LNCaP clone FGC (cell line): ENCODE measurements around the gene SUN1.
A peak's percentile ranks its signal among the peaks of the same experiment; 100 is the strongest.
"Not testable (repeated sequence)": the region's sequence is repeated elsewhere in the genome, so short reads cannot be mapped to it uniquely, and the experiment has no call there.

Experiments
- DNase-seq: peaks from one replicate; pipeline ENCODE4 v3.0.0-alpha.2; 2011; ENCODE audit warnings: low read depth
- H3K4me3 ChIP-seq: 2 replicates; pipeline ENCODE4 v1.5.1; 2011; ENCODE audit warnings: mild to moderate bottlenecking, low read depth, low read length, control low read depth
- TF ChIP-seq, protein P1 (sequence below): IDR thresholded peaks from 2 replicates; pipeline ENCODE4 v1.5.1; 2012; ENCODE audit warnings: mild to moderate bottlenecking; ENCODE audit not compliant: control insufficient read depth, insufficient read depth; ENCODE audit errors: extremely low read depth

SUN1 gene

DNA sequence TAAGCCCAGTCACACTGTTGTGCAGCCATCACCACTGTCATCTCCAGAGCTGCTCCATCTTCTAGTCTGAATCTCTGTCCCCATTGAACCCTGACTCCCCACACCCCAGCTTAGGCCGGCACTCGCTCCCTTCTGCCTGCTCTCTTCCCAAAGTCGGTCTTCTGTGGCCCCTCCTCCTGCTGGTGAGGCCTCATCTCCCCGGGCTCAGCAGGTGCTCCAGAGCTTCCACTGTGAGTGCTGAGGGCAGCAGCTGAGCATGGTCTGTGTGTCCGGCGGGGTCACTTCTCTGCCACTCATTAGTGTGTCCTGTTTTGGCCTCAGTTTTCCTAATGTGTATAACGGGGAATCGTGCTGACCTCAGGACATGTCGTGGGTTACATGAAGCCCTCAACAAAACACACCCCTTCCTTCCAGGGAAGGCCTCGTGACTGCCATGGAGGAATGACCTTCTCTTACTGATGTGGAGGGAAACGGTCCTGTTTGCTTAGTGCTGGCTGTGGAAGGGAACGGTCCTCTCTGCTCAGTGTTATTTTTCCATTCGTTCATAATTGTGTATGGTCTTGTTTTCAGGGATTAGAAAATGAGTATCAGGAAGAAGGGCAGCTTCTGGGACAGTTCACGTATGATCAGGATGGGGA, 39.7 kb downstream of the SUN1 start:
- TF ChIP-seq, protein P1, sequence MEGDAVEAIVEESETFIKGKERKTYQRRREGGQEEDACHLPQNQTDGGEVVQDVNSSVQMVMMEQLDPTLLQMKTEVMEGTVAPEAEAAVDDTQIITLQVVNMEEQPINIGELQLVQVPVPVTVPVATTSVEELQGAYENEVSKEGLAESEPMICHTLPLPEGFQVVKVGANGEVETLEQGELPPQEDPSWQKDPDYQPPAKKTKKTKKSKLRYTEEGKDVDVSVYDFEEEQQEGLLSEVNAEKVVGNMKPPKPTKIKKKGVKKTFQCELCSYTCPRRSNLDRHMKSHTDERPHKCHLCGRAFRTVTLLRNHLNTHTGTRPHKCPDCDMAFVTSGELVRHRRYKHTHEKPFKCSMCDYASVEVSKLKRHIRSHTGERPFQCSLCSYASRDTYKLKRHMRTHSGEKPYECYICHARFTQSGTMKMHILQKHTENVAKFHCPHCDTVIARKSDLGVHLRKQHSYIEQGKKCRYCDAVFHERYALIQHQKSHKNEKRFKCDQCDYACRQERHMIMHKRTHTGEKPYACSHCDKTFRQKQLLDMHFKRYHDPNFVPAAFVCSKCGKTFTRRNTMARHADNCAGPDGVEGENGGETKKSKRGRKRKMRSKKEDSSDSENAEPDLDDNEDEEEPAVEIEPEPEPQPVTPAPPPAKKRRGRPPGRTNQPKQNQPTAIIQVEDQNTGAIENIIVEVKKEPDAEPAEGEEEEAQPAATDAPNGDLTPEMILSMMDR = no peak
- no peak overlapping the region for H3K4me3 ChIP-seq
- DNase-seq = no peak

DNA sequence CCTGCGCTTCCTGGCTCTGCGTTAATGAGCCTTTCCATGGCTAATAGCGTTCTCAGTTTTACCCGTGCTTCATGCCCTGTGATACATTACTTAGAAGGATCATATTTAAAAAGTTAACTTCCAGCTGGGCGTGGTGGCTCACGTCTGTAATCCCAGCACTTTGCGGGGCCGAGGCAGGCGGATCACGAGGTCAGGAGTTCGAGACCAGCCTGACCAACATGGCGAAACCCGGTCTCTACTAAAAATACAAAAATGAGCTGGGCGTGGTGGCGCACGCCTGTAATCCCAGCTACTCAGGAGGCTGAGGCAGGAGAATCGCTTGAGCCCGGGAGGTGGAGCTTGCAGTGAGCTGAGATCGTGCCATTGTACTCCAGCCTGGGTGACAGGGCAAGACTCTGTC, 40.4 kb downstream of the SUN1 start:
- not testable (repeated sequence) for DNase-seq, H3K4me3 ChIP-seq

DNA sequence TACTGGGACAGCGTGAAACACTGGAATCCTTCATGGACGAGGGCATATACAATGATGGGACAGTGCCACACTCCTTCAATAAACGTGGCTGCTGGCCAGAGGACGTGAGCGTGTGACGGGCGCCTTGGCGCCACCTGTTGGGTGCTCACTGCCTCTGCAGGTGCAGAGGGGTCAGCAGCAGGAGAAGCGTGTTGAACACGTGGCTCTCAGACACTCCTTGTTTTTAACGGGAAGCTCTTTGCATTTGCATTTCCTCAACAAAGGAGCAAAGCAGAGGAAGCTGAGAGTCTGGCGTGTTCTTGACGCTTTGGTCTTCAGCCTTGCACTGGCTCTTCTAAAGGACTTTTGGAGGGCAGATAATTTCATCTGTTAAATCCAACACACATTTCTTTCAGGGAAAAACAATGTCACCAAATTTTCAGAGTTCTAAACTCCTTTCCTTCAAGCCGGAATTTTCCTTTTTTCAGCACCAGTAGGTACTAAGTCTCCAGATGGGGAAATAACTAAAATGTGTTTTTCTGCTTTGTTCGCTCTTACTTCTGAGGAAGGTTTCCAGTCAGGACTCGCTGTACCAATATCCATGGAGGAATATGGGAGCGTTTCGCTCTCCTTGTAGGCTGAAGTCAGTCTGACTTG, 41.2 kb downstream of the SUN1 start:
- DNase-seq = peak; percentile 88
- TF ChIP-seq, protein P1 = peak; percentile 98
- H3K4me3 ChIP-seq = no peak overlapping the region

DNA sequence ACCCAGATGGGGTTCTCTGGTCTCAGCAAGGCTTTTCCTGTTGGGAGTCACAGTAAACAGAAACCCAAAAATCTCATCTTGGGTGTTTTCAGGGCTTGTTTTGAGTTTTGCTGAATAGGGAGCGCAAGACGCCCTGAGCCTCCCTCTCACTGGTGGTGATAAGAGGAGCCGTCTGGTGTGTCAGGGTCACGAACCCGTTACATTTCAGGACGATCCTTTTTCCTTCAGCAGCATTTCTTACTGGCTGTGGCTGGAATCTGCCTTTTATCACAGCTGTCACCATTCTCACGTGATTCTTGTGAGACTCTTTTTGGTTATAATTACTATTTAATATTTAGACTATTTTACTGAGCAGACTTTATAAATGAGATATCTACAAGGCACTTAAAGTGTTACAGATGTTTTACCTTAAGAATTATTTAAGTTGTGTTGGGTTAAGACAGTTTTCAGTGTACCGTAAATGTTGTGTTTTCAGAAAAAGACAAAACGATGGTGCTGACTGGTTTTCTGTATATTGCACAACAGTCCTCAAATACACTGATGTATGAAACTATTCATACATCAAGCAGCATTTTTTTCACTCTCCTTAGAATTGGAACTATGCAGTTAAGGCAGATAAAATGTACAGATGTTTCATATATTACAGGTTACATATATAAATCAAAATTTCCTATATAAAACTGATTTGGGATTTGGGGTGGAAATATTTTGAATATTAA, 41.9 kb downstream of the SUN1 start:
- no peak for DNase-seq
- TF ChIP-seq, protein P1 = no peak

DNA sequence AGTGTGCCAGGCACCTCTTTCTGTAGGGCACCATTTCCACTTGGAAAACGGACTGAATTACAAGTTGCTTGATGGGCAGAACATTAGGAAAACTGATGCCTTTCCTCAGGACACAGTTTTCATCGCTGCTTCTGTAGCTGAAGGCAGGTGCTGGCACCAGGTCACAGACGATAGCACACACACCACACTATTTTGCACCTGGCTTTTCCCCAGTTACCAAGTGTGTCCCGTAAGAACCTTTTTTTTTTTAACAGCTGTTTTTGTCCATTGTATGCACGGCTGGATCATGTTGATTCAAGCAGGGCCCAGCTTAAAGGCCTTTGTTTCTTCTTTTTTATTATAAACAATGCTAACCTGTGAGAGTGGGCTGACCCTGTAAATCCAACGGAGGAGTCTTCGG, 42.8 kb downstream of the SUN1 start:
- TF ChIP-seq, protein P1 = no peak
- no peak for DNase-seq
- H3K4me3 ChIP-seq = no peak overlapping the region

More for the DNA sequence above, 41.9 kb downstream of the SUN1 start:
- no peak overlapping the region for H3K4me3 ChIP-seq

DNA sequence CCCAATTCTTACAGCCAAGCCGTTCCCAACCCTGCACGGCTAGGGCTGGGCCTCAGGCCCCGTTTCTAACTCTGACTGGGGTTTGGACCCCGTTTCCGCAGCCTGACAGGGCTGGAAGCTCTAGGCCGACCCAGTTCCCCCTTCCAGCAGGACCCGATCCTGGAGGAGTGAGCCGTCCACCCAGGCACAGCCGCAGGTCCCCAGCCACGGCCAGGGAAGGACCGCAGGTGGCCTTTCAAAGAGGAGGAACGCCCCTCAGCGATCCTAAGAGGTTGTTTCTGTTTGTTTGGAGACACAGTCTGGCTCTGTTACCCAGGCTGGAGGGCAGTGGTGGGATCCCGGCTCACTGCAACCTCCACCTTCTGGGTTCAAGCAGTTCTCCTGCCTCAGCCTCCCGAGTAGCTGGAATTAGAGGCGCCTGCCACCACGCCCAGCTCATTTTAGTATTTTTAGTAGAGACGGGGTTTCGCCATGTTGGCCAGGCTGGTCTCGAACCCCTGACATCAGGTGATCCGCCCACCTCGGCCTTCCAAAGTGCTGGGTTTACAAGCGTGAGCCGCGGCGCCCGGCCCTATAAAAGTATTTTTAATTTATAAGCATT, 43.3 kb downstream of the SUN1 start:
- no peak for DNase-seq
- H3K4me3 ChIP-seq = peak overlapping the region; percentile 50
- TF ChIP-seq, protein P1 = no peak

DNA sequence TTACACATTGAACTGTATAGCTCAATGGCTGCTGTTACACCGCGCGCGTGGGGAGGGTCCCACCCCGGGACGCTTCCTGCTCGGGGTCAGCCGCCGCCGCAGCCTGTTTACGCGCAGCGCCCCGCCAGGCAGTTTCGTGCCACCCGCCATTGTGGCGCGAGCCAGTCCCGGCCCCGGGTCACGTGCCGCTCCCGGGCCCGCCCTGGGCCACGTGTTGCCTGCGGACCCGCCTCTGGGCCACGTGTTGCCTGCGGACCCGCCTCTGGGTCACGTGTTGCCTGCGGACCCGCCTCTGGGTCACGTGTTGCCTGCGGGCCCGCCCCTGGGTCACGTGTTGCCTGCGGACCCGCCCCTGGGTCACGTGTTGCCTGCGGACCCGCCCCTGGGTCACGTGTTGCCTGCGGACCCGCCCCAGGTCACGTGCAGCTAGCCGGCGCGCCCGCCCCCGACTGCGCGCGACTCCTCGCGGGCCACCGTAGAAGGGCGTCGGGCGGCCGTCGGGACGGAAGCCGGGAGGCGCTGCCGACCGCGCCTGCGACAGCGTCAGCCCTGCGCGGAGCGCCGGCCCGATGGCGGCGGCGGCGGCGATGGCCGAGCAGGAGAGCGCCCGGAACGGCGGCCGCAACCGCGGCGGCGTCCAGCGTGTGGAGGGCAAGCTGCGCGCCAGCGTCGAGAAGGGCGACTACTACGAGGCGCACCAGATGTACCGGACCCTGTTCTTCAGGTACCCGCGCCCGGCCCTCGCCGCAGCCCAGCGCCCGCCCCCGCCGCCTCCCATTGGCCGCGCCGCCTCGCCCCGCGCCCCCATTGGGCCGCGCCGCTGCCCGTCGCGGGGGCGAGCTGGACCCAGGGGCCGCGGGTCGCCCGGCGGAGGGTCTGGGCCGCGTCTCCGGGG, 44.0 kb downstream of the SUN1 start, which contains the start of gene GET4:
TSS of gene GET4 (plus strand) at position 478 of the 895 bp plus-strand sequence. CDS start at position 570, 92 bp downstream.
- H3K4me3 ChIP-seq = peak within 1 kb of the TSS; percentile 91
- TF ChIP-seq, protein P1 = peak; percentile 25; the same call in 1 of the 2 replicates
- DNase-seq = peak; percentile 77
